SH-SY5Y (cell line): ENCODE data around the gene EGFL7.

Experiments
- GATA2 ChIP-seq: IDR thresholded peaks from 2 replicates; pipeline ENCODE4 v1.6.1; 2011; ENCODE audit warnings: mild to moderate bottlenecking, low read depth, low read length
- GATA3 ChIP-seq: IDR thresholded peaks from 2 replicates; pipeline ENCODE4 v1.6.1; 2011; ENCODE audit warnings: low read depth, mild to moderate bottlenecking, low read length, moderate library complexity

DNA sequence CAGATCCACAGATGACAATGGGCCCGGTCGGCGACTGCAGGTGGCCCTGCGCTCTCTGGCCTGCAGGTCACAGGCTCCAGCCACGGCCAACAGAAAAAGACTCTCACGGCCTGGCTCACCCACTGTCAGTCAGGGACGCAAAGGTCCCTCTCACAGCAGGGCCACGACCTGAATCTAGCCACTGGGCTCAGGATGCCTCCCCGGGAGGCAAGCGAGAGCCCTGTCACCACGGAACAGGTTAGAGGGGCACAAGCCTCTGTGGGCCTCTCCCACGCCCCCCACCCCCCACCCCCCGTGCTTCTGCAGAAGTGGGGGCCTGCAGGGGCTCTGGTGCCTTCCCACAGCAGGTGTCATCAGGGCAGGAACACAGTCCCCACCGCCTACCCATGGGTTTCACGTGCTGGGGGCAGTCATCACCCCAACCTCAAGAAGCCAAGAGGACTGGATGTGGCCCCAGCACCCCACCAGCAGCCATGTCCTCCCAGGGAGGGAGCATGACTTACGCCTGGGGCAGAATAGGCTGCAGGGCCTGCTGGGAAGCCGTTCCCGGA is 17.3 kb upstream of the EGFL7 start:
- TF ChIP-seq GATA3 (no peak), GATA2 (no peak)
